Ovary (tissue), 3 donors: Measurements from ENCODE around the gene TMEM61.

Source experiments
- CTCF ChIP-seq, 3 donors: fragments of 450-650 bp in 2 of 3; fragments of 200-600 bp in 1 of 3; IDR thresholded peaks; one replicate each; pipeline versions ENCODE4 v1.5.1 to v1.8.0; 2016 to 2022; ENCODE audit warnings: antibody characterized with exemption in 3 of 3, mild to moderate bottlenecking in 1 of 3
- POLR2A ChIP-seq: fragments of 450-650 bp; IDR thresholded peaks from one replicate; pipeline ENCODE4 v1.6.1; 2017; ENCODE audit warnings: antibody characterized with exemption, mild to moderate bottlenecking, moderate library complexity
- donor health status: DM: no; HTN: no; CAD: no.

- TF ChIP-seq POLR2A (no peak), CTCF (IDR thresholded peaks at IDR 0.05) (no peak)
Measured at GRCh38 chr1:54936791-54937190, 43.6 kb upstream of the TMEM61 start.
